Ovary (tissue), 3 donors: ENCODE data around the gene GRB2.

Source experiments
- EP300 ChIP-seq: sonication (generic); formaldehyde crosslinking; IDR thresholded peaks from one replicate; pipeline ENCODE4 v1.6.1; 2017; ENCODE audit warnings: antibody characterized with exemption
- TF ChIP-seq, protein P1 (sequence below), 3 donors: fragments of 450-650 bp in 2 of 3; fragments of 200-600 bp in 1 of 3; IDR thresholded peaks; one replicate each; pipeline versions ENCODE4 v1.5.1 to v1.8.0; 2016 to 2022; ENCODE audit warnings: antibody characterized with exemption in 3 of 3, mild to moderate bottlenecking in 1 of 3
- donor health status: DM: no; HTN: no; CAD: no.

GRCh38 chr17:75316253-75316652, 89.2 kb downstream of the GRB2 start:
- TF ChIP-seq, protein P1, sequence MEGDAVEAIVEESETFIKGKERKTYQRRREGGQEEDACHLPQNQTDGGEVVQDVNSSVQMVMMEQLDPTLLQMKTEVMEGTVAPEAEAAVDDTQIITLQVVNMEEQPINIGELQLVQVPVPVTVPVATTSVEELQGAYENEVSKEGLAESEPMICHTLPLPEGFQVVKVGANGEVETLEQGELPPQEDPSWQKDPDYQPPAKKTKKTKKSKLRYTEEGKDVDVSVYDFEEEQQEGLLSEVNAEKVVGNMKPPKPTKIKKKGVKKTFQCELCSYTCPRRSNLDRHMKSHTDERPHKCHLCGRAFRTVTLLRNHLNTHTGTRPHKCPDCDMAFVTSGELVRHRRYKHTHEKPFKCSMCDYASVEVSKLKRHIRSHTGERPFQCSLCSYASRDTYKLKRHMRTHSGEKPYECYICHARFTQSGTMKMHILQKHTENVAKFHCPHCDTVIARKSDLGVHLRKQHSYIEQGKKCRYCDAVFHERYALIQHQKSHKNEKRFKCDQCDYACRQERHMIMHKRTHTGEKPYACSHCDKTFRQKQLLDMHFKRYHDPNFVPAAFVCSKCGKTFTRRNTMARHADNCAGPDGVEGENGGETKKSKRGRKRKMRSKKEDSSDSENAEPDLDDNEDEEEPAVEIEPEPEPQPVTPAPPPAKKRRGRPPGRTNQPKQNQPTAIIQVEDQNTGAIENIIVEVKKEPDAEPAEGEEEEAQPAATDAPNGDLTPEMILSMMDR (IDR thresholded peaks at IDR 0.05) = no peak
- TF ChIP-seq EP300 = no peak
